CD4-positive, CD25-positive, alpha-beta regulatory T cell (primary cell): ENCODE measurements around the gene TNNT3. TPM values are rescaled to one million over a fixed set of nuclear protein-coding genes. Genes with fewer than 3 reads are reported as not detected.
A peak's percentile ranks its signal among the peaks of the same experiment; 100 is the strongest.

Source experiments
- ATAC-seq, 2 donors: fragments of 150-1000 bp; cut with Tn5 transposase; one replicate each; pipeline ENCODE4 v1.10.0; 2021; ENCODE audit warnings: low read depth in 2 of 2, moderate number of reproducible peaks in 2 of 2, moderate library complexity in 1 of 2
- DNase-seq, 3 donors: peaks; one replicate each; pipeline versions ENCODE4 v3.0.0 to v3.0.0-alpha.2; 2012 to 2022; ENCODE audit warnings: mixed read lengths in 1 of 3
- H3K27ac ChIP-seq: one replicate; pipeline ENCODE4 v1.7.0; 2013; ENCODE audit warnings: mild to moderate bottlenecking, low read length; ENCODE audit not compliant: insufficient read depth, poor library complexity, severe bottlenecking
- H3K27me3 ChIP-seq: one replicate; pipeline ENCODE4 v1.7.0; 2013; ENCODE audit warnings: low read length; ENCODE audit not compliant: control insufficient read depth, insufficient read depth
- H3K36me3 ChIP-seq: one replicate; pipeline ENCODE4 v1.7.0; 2013; ENCODE audit warnings: mild to moderate bottlenecking, low read length, moderate library complexity; ENCODE audit not compliant: control insufficient read depth, insufficient read depth
- H3K4me1 ChIP-seq: 2 replicates; pipeline ENCODE4 v1.7.0; 2013; ENCODE audit warnings: mild to moderate bottlenecking, low read length; ENCODE audit not compliant: insufficient read depth, control insufficient read depth, poor library complexity, severe bottlenecking
- H3K4me3 ChIP-seq: one replicate; pipeline ENCODE4 v1.7.0; 2013; ENCODE audit warnings: low read depth, mild to moderate bottlenecking, low read length, moderate library complexity
- H3K9me3 ChIP-seq, 2 experiments: 1 replicate in 1 of 2; 2 replicates in 1 of 2; pipeline ENCODE4 v1.7.0; 2013; ENCODE audit warnings: low read length in 2 of 2, mild to moderate bottlenecking in 1 of 2, moderate library complexity in 1 of 2; ENCODE audit not compliant: control insufficient read depth in 2 of 2
- H3K27ac Mint-ChIP-seq, 3 donors: one replicate each; pipeline ENCODE4 v1.8.0; 2020 to 2022; ENCODE audit warnings: mild to moderate bottlenecking in 3 of 3, mixed read lengths in 3 of 3, moderate library complexity in 2 of 3
- H3K27me3 Mint-ChIP-seq: one replicate; pipeline ENCODE4 v1.8.0; 2022; ENCODE audit warnings: mild to moderate bottlenecking, mixed read lengths
- H3K36me3 Mint-ChIP-seq: one replicate; pipeline ENCODE4 v1.8.0; 2020; ENCODE audit warnings: mixed read lengths
- H3K4me1 Mint-ChIP-seq, 4 donors: one replicate each; pipeline ENCODE4 v1.8.0; 2020 to 2022; ENCODE audit warnings: mixed read lengths in 4 of 4, mild to moderate bottlenecking in 1 of 4
- H3K4me3 Mint-ChIP-seq, 4 donors: one replicate each; pipeline ENCODE4 v1.8.0; 2020 to 2022; ENCODE audit warnings: mild to moderate bottlenecking in 4 of 4, mixed read lengths in 4 of 4, moderate library complexity in 3 of 4
- H3K9me3 Mint-ChIP-seq, 7 donors: one replicate each; pipeline ENCODE4 v1.8.0; 2020 to 2022; ENCODE audit warnings: mixed read lengths in 7 of 7, mild to moderate bottlenecking in 3 of 7, moderate library complexity in 2 of 7
- polyA plus RNA-seq, 4 donors: library from polyadenylated mRNA; unstranded; fragments of 300-500 nt; fragmentation: Illumina TruSeq; gene quantifications; one replicate each; pipeline ENCODE4 v1.2.3, GENCODE V29; 2021
- total RNA-seq: library from RNA; stranded (reverse); gene quantifications from one replicate; pipeline ENCODE4 v1.2.3, GENCODE V29; 2022

TNNT3 gene
- total and polyA plus RNA-seq, 5 donors from 2014 or later: 1.6 to 19.4 TPM; not detected in 3

DNA sequence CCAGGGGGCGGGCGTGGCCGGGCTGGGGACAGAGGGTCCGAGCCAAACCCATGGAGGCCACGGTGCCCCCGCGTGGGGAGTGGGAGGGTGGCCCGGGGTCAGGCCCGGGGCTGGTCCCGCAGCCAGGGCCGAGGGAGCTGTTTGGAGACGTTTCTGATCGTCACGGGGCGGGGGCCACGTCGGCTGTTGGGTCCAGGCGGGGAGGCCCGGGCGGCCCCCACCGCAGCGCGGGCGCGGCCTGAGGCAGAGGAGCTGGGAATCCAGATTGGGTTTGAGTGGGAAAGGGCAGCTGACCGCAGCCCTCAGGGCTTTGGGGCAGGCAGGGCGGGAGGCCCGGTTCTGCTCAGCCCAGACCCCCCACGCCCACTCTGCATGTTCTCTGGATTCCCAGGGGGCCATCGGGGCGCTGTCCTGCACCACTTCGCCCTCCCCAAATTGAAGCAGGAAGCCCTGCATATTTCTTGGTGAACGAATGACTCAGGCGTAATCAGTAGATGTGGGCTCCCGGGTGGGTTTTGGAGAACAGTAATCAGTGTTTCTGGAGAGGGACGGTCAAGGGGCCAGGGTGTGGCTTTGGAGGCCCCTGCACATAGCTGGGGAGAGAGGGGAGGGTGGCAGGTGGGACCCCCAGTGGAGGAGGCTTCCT lies 28.2 kb downstream of the TNNT3 start:
- no peak for ATAC-seq
- Mint-ChIP-seq H3K27me3 (no peaks in the 10 kb centered on the region), H3K9me3 (no peaks in the 10 kb centered on the region)

DNA sequence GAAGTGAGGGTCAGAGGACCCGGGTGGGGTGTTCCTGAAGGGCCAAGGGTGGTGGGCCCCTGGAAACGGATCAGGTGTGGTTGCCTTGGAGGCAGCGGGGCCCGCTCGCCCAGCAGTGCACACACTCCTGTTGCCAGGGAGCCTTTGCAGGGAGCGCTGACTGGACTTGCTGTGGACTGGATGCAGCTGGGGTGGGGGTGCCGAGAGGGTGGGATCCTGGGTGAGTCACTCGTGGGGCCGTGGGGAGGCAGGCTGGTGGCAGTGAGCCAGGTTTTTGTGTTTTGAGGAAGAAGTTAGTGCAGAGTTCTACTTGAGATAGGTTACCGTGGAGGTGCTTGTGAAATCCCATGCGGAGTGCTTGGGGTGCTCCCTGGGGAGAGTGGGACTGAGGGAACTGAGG lies 28.9 kb downstream of the TNNT3 start:
- Mint-ChIP-seq H3K27ac (no peak overlapping the region), H3K9me3 (no peaks in the 10 kb centered on the region), H3K27me3 (no peaks in the 10 kb centered on the region), H3K4me1 (peaks cover 0 to 2% (median 0%) of the 10 kb centered on the region in 4 donors), H3K36me3 (no peaks in the 10 kb centered on the region), H3K4me3 (no peak overlapping the region)
- no peaks in the 10 kb centered on the region for H3K27me3 ChIP-seq
- H3K4me3 ChIP-seq: no peak overlapping the region
- H3K9me3 ChIP-seq: no peaks in the 10 kb centered on the region
- ATAC-seq (no peak), DNase-seq (no peak)
- H3K36me3 ChIP-seq: no peaks in the 10 kb centered on the region
- no peak overlapping the region for H3K27ac ChIP-seq
- no peaks in the 10 kb centered on the region for H3K4me1 ChIP-seq

More for the DNA sequence above, 28.2 kb downstream of the TNNT3 start:
- Histone ChIP-seq H3K27me3 (no peaks in the 10 kb centered on the region), H3K36me3 (no peaks in the 10 kb centered on the region), H3K4me1 (no peaks in the 10 kb centered on the region), H3K9me3 (no peaks in the 10 kb centered on the region), H3K27ac (no peak overlapping the region), H3K4me3 (no peak overlapping the region)
- H3K36me3 Mint-ChIP-seq: no peaks in the 10 kb centered on the region
- no peak for DNase-seq
- no peak overlapping the region for H3K4me3 Mint-ChIP-seq
- H3K27ac Mint-ChIP-seq: no peak overlapping the region
- peaks cover 0 to 2% (median 0%) of the 10 kb centered on the region in 4 donors for H3K4me1 Mint-ChIP-seq

DNA sequence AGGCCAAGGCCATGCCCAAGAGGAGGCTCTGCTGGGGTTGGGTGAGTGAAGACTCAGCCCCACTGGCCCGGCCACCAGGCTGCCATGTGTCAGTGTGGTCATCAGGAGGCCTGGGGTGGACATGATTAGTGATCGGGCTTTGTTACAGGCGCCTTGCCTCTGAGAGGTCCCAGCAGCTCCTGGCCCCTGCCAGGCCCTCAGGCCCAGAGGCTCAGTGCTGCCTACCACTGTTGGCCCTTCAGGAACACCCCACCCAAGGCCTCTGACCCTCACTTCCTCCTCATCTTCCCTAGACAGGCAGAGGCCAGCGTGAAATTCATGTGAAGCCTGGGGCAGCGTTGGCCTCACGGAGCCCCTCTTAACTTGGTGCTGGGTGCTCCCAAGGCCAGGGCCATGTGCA lies 29.8 kb downstream of the TNNT3 start:
- DNase-seq: no peak
- Mint-ChIP-seq H3K9me3 (no peaks in the 10 kb centered on the region), H3K27ac (no peak overlapping the region), H3K36me3 (no peaks in the 10 kb centered on the region), H3K4me1 (no peaks in the 10 kb centered on the region), H3K4me3 (no peak overlapping the region), H3K27me3 (no peaks in the 10 kb centered on the region)
- H3K27ac ChIP-seq: no peak overlapping the region
- ATAC-seq: no peak
- no peaks in the 10 kb centered on the region for H3K27me3 ChIP-seq
- no peaks in the 10 kb centered on the region for H3K9me3 ChIP-seq
- no peaks in the 10 kb centered on the region for H3K4me1 ChIP-seq
- no peaks in the 10 kb centered on the region for H3K36me3 ChIP-seq
- no peak overlapping the region for H3K4me3 ChIP-seq

DNA sequence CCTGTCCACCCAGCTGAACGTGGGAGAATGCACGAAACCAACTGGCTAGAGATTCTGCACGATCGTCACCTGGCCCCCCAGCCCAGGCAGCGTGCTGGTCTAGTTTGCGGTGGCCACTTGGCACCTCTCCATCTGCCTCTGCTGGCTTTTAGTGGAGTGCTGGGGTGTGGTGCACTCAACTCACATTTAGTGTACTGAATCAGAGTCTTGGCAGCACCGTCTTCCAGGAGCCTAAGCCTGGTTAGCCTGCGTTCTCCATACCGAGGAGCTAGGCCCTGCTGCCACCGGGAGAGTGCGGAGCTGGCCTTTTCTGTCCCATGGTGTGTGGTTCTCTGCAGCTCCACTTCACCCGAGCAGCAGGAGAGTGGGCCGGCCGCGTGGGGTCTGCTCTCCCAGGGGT lies 30.4 kb downstream of the TNNT3 start:
- ATAC-seq: no peak
- H3K4me3 Mint-ChIP-seq: no peak overlapping the region
- H3K27me3 ChIP-seq: no peaks in the 10 kb centered on the region
- no peaks in the 10 kb centered on the region for H3K36me3 Mint-ChIP-seq
- H3K27me3 Mint-ChIP-seq: no peaks in the 10 kb centered on the region
- no peak overlapping the region for H3K27ac Mint-ChIP-seq
- H3K9me3 ChIP-seq: no peaks in the 10 kb centered on the region
- H3K4me1 ChIP-seq: no peaks in the 10 kb centered on the region
- H3K4me3 ChIP-seq: no peak overlapping the region
- H3K27ac ChIP-seq: no peak overlapping the region
- no peaks in the 10 kb centered on the region for H3K4me1 Mint-ChIP-seq
- no peaks in the 10 kb centered on the region for H3K9me3 Mint-ChIP-seq
- no peak for DNase-seq
- H3K36me3 ChIP-seq: no peaks in the 10 kb centered on the region

DNA sequence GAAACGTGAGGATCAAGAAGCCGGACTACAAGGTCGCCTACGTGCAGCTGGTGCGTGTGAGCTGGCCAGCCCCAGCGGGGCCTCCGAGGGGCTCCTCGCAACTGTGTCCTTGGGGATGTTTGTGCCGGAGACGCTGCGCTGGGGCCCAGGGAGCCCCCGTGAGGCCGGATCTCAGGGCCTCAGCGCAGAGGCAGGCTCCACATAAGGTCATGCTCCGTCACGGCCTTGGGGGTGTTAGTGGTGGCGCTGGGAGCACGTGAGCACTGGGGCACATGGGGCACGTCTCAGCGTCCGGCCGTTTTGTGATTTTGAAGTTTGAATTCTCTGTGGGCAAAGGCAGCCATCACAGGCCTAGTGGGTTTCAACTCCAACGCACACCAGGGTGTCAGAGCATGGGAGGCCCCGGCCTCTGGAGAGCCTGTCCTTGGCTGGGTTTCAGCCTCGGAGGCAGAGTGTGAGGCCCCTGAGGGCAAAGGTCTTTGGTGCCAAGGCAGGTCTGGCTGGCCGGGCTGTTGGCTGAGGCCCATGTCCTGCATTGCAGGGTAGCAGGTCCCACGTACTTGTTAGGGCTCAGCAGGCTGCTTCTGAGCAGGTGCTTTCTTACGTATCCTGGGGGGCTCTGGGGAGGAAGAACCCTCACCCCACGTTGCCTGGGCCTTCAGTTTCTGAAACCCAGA lies 33.4 kb downstream of the TNNT3 start:
- Mint-ChIP-seq H3K4me1 (no peaks in the 10 kb centered on the region), H3K36me3 (no peaks in the 10 kb centered on the region), H3K9me3 (no peaks in the 10 kb centered on the region), H3K4me3 (no peak overlapping the region), H3K27ac (no peak overlapping the region), H3K27me3 (no peaks in the 10 kb centered on the region)
- Histone ChIP-seq H3K9me3 (no peaks in the 10 kb centered on the region), H3K27ac (no peak overlapping the region), H3K27me3 (no peaks in the 10 kb centered on the region), H3K4me3 (no peak overlapping the region), H3K36me3 (no peaks in the 10 kb centered on the region), H3K4me1 (no peaks in the 10 kb centered on the region)
- no peak for ATAC-seq
- no peak for DNase-seq

DNA sequence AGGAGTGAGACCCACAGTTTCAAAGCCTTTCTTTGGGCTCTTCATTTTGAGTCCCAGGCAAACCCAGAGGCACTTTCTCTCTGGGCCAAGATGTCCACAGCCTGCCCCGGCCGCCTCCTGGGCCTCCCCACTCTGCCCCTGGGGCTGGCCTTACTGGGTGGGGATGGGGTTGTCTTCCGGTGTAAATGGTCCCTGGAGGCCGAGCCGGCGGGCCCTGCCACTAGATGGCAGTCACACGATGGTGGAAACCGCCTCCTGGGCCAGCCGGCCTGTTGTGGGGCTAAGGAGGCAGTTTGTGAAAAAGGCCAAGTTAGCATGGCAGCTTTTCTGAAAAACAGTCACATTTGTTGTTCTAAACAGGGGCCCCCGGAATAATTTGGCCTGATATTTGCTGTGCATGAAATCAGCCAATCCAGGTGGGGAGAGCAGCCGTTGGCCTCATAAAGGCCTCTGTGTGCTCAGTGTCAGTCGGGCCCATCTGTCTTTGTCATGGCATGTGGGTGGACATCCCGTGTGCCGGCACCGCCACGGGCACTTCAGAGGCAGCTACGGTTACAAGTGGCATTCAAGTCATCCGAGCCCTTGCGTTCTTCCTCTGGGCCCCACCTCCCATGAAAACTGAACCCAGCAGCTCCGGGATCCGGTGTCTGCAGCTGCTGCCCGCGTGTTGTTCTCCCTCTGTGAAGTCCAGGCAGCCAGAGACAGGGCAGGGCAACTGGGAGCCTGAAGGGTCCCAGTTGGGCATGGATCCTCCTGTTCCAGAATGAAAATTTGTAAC lies 34.2 kb downstream of the TNNT3 start:
- peak in 1 of 2 donors; percentile 52 for ATAC-seq
- Mint-ChIP-seq H3K4me1 (no peaks in the 10 kb centered on the region), H3K9me3 (no peaks in the 10 kb centered on the region), H3K4me3 (no peak overlapping the region), H3K36me3 (no peaks in the 10 kb centered on the region), H3K27me3 (no peaks in the 10 kb centered on the region), H3K27ac (no peak overlapping the region)
- Histone ChIP-seq H3K27ac (no peak overlapping the region), H3K9me3 (no peaks in the 10 kb centered on the region), H3K27me3 (no peaks in the 10 kb centered on the region), H3K36me3 (no peaks in the 10 kb centered on the region), H3K4me3 (no peak overlapping the region), H3K4me1 (no peaks in the 10 kb centered on the region)
- no peak for DNase-seq

DNA sequence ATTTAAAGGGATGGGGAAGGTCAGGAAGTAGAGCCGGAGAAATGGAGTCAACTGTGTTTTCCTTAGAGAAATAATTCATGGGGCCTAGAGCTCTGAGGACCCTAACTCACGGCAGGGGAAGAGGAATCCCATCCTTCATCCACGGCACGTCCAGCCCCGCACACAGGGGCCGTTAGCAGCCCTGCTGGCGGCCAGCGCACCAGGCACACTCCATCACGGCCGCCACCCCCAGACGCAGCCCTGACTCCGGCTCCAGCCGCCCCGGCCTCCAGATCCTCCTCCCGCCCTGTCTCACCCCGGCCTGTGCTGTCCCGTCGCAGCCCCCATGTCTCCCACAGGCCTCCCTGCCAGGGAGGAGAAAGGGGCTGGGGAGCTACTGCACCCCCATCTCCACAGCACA lies 38.9 kb downstream of the TNNT3 start:
- ATAC-seq (no peak), DNase-seq (no peak)
- Histone ChIP-seq H3K27ac (no peak overlapping the region), H3K4me3 (no peak overlapping the region), H3K36me3 (no peaks in the 10 kb centered on the region), H3K4me1 (no peaks in the 10 kb centered on the region), H3K9me3 (no peaks in the 10 kb centered on the region), H3K27me3 (no peaks in the 10 kb centered on the region)
- Mint-ChIP-seq H3K9me3 (no peaks in the 10 kb centered on the region), H3K36me3 (no peaks in the 10 kb centered on the region), H3K27ac (no peak overlapping the region), H3K27me3 (no peaks in the 10 kb centered on the region), H3K4me3 (no peak overlapping the region), H3K4me1 (no peaks in the 10 kb centered on the region)
